Measurements from ENCODE around the gene MEOX1. TPM values are rescaled to one million over a fixed set of nuclear protein-coding genes. Genes with fewer than 3 reads are reported as not detected.

MEOX1 gene
- total and polyA plus RNA-seq, 2 of the 13 experiments (the other 11 are each of a cell fraction or from before 2014, with no cell fraction given): not detected

DNA sequence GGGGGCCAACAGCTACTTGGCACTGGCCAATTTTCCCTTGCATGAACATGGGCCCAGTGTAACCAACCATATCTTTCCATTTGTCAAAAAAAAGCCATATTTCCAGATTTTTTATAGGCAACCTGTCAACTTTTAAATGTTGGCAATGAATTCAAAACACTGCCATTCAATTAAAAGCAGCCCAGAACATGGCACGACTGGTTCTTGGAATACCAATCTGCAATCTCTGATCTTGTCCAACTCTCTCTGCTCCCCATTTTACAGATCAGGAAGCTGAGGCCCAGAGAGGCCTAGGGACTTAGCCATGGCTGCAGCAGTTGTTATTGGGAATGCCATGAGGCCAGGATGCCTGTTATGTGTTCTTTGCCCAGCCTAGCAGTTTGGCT, 8.9 kb upstream of the MEOX1 start:
- peak overlapping the region; percentile 61 for H3K4me2 ChIP-seq (ENCODE audit: low read depth, low read length)
- intact Hi-C loops (cut with micrococcal nuclease; ENCODE audit: unreplicated experiment): loop anchor here (5.0 kb wide), 1 partner anchor 273 kb away; the partner anchor contains the start of gene ARL4D

More for the DNA sequence above, 8.9 kb upstream of the MEOX1 start:
- ATAC-seq: no peak
- no peaks in the 10 kb centered on the region for H3K9me3 ChIP-seq (ENCODE audit: low read length)
- WGBS (ENCODE audit: low lambda C conversion rate): 85% methylated on average over 1 of the region's 1 CpG
- peaks cover 100% of the 10 kb centered on the region for H3K4me1 ChIP-seq (ENCODE audit: insufficient read depth, low read length)
- H3K4me3 ChIP-seq (replicated peaks in 1 of 3; ENCODE audit: insufficient read depth in 1 of 3, low read depth in 2 of 3, low read length in 3 of 3): no peak overlapping the region; a peak in 1 of 6 replicates
- H3K27me3 ChIP-seq (ENCODE audit: control insufficient read depth in 1 of 2, insufficient read depth in 2 of 2, low read length in 2 of 2): no peaks in the 10 kb centered on the region
- H2AFZ ChIP-seq (ENCODE audit: low read length): no peak overlapping the region
- in situ Hi-C loops (cut with HindIII; ENCODE audit: extremely low pct_ligation_motif_present, low pct_unique_long_range_greater_than_20kb): no loop called here
- no peaks in the 10 kb centered on the region for H3K36me3 ChIP-seq (replicated peaks in 1 of 2; ENCODE audit: control insufficient read depth in 1 of 2, insufficient read depth in 2 of 2, low read length in 2 of 2)
- no peak for DNase-seq (ENCODE audit: low spot score)
- ChIA-PET POLR2A (interaction anchor here (0.9 to 2.1 kb wide), 13 partner anchors 11 to 302 kb away, joined by 3 to 16 read pairs (median 5); partner anchors contain the start of gene ETV4), CTCF (ENCODE audit: low intra/inter-chr PET ratio, low total read pairs) (no interaction called here)
- FAIRE-seq: no peak
- peak overlapping the region; percentile 54; the same call in 1 of the 2 replicates for H3K9ac ChIP-seq (ENCODE audit: insufficient read depth, low read depth, low read length)
- H3K79me2 ChIP-seq (ENCODE audit: insufficient read depth, low read length): no peaks in the 10 kb centered on the region
- TF ChIP-seq PHF21A (CRISPR knock-in tag; IDR thresholded peaks at IDR 0.05) (peak; percentile 13; the same call in 1 of the 2 replicates), SIX1 (CRISPR knock-in tag; IDR thresholded peaks at IDR 0.05; ENCODE audit: borderline replicate concordance) (0 out of 2 replicates have a peak, but pooled peaks have one; percentile 4), ZMYM3 (CRISPR knock-in tag; IDR thresholded peaks at IDR 0.05) (peak; percentile 82), POLR2AphosphoS5 (IDR thresholded peaks at IDR 0.05; ENCODE audit: low read depth, low read length) (no peak), ATF5 (CRISPR knock-in tag; IDR thresholded peaks at IDR 0.05; ENCODE audit: low read depth) (no peak), KDM1A (CRISPR knock-in tag; IDR thresholded peaks at IDR 0.05) (0 out of 2 replicates have a peak, but pooled peaks have one; percentile 33), ZNF280B (CRISPR knock-in tag; IDR thresholded peaks at IDR 0.05; ENCODE audit: borderline replicate concordance) (0 out of 2 replicates have a peak, but pooled peaks have one; percentile 10), ZNF614 (CRISPR knock-in tag; IDR thresholded peaks at IDR 0.05; ENCODE audit: borderline replicate concordance) (no peak), ZNF253 (CRISPR knock-in tag; IDR thresholded peaks at IDR 0.05; ENCODE audit: borderline replicate concordance) (no peak), ZNF629 (CRISPR knock-in tag; conservative IDR thresholded peaks at IDR 0.05) (peak; percentile 96), RCOR2 (CRISPR knock-in tag; IDR thresholded peaks at IDR 0.05) (0 out of 2 replicates have a peak, but pooled peaks have one; percentile 49), CC2D1A (CRISPR knock-in tag; IDR thresholded peaks at IDR 0.05) (0 out of 2 replicates have a peak, but pooled peaks have one; percentile 55)
- BruUV-seq (replicated peaks): no TSS peak
- peak overlapping the region; percentile 65 for H3K27ac ChIP-seq (ENCODE audit: extremely low read length, insufficient read depth, low read length)
- H4K20me1 ChIP-seq (ENCODE audit: insufficient read depth, low read length): no peaks in the 10 kb centered on the region
